ENCODE measurements around the gene RPS21. TPM values are rescaled to one million over a fixed set of nuclear protein-coding genes. Genes with fewer than 3 reads are reported as not detected.

RPS21 gene
- total and polyA plus RNA-seq, 2 of the 13 experiments (the other 11 are each of a cell fraction or from before 2014, with no cell fraction given) = 2,647 to 11,063 TPM

- no peak for TF ChIP-seq AKNA (CRISPR knock-in tag; IDR thresholded peaks at IDR 0.05; ENCODE audit: borderline replicate concordance)
- TF ChIP-seq ZNF75D (CRISPR knock-in tag; IDR thresholded peaks at IDR 0.05; ENCODE audit: borderline replicate concordance) = 0 out of 2 replicates have a peak, but pooled peaks have one; percentile 55
- peak; percentile 94 for TF ChIP-seq ZNF263 (CRISPR knock-in tag; IDR thresholded peaks at IDR 0.05)
- no peak for TF ChIP-seq ZFAT (CRISPR knock-in tag; conservative IDR thresholded peaks at IDR 0.05)
- TF ChIP-seq ZSCAN21 (CRISPR knock-in tag; IDR thresholded peaks at IDR 0.05; ENCODE audit: borderline replicate concordance) = 0 out of 2 replicates have a peak, but pooled peaks have one; percentile 81
- peak; percentile 89 for TF ChIP-seq ZNF512 (CRISPR knock-in tag; IDR thresholded peaks at IDR 0.05)
- peak; percentile 85 for TF ChIP-seq STAG1 (CRISPR knock-in tag; IDR thresholded peaks at IDR 0.05)
- TF ChIP-seq ZFP41 (CRISPR knock-in tag; IDR thresholded peaks at IDR 0.05; ENCODE audit: borderline replicate concordance) = 0 out of 2 replicates have a peak, but pooled peaks have one; percentile 63
- TF ChIP-seq ZNF280B (CRISPR knock-in tag; IDR thresholded peaks at IDR 0.05; ENCODE audit: borderline replicate concordance) = peak; percentile 65
- 0 out of 2 replicates have a peak, but pooled peaks have one; percentile 52 for TF ChIP-seq PAX8 (CRISPR knock-in tag; IDR thresholded peaks at IDR 0.05; ENCODE audit: borderline replicate concordance)
- no peak for TF ChIP-seq SNAPC5 (CRISPR knock-in tag; IDR thresholded peaks at IDR 0.05; ENCODE audit: borderline replicate concordance)
- no peak for TF ChIP-seq AFF4 (CRISPR knock-in tag; IDR thresholded peaks at IDR 0.05)
- no peak; the same call in 1 of the 2 replicates for TF ChIP-seq ZBTB21 (CRISPR knock-in tag; IDR thresholded peaks at IDR 0.05)
- no peak for TF ChIP-seq ZNF207 (IDR thresholded peaks at IDR 0.05; ENCODE audit: borderline replicate concordance)
- no peak for TF ChIP-seq ZNF576 (CRISPR knock-in tag; IDR thresholded peaks at IDR 0.05)
These were observed 23.2 kb downstream of the RPS21 start (continued) for GRCh38 chr20:62409931-62410745.

Measured in HepG2 (cell line).